Right ventricle myocardium inferior (tissue), 1 donor: ENCODE results near the gene LRFN3. TPM values are rescaled to one million over a fixed set of nuclear protein-coding genes. Genes with fewer than 3 reads are reported as not detected.
"Not testable (repeated sequence)": the region's sequence is repeated elsewhere in the genome, so short reads cannot be mapped to it uniquely, and the experiment has no call there.

ENCODE experiments used
- ATAC-seq: fragments of 200-7000 bp; cut with Tn5 transposase; one replicate; pipeline ENCODE4 v1.9.1; 2020; ENCODE audit warnings: mild to moderate bottlenecking, moderate library complexity
- DNase-seq: peaks from one replicate; pipeline ENCODE4 v3.0.0; 2021; ENCODE audit errors: missing footprints
- intact Hi-C: fragments of 100-400 bp; cut with DNase I; formaldehyde crosslinking; loops from one replicate; pipeline ENCODE4 v1.11.0; 2022
- total RNA-seq: library from RNA; stranded (reverse); fragmentation: NEBNext Ultra II Directional; extraction: Animal tissue kit (Norgen Biotek cat#: 25700); gene quantifications from one replicate; pipeline ENCODE4 v1.2.1, GENCODE V29; 2021
- donor health status: DM: no; HTN: yes; CAD: no; lungs with severe emphysema.

The LRFN3 gene
- total RNA-seq, 1 donor from 2014 or later = 8.4 TPM

DNA sequence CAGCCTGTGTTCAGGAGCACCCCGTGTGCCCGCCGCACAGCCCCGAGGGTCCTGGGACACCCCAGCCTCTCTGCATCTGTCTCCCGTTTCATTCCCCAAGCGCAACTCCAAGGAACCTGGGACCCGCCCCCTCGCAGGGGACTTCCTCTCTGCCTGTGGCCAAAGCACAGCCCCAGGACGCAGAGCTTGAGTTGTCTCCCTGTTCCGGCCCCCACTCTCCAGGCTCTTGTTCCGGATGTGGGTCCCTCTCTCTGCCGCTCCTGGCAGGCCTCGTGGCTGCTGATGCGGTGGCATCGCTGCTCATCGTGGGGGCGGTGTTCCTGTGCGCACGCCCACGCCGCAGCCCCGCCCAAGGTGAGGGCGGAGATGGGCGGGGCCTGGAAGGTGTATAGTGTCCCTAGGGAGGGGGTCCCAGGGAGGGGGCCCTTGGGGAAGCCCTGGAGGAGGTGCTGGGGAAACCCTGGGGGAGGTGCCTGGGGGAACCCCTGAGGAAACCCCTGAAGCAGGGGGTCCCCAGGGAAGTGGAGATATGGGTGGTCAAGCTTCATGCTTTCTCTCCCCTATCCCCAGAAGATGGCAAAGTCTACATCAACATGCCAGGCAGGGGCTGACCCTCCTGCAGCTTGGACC is 32.5 kb upstream of the LRFN3 start:
- intact Hi-C loops = no loop called here
- peak; percentile 25 for ATAC-seq
- DNase-seq = peak; percentile 95

DNA sequence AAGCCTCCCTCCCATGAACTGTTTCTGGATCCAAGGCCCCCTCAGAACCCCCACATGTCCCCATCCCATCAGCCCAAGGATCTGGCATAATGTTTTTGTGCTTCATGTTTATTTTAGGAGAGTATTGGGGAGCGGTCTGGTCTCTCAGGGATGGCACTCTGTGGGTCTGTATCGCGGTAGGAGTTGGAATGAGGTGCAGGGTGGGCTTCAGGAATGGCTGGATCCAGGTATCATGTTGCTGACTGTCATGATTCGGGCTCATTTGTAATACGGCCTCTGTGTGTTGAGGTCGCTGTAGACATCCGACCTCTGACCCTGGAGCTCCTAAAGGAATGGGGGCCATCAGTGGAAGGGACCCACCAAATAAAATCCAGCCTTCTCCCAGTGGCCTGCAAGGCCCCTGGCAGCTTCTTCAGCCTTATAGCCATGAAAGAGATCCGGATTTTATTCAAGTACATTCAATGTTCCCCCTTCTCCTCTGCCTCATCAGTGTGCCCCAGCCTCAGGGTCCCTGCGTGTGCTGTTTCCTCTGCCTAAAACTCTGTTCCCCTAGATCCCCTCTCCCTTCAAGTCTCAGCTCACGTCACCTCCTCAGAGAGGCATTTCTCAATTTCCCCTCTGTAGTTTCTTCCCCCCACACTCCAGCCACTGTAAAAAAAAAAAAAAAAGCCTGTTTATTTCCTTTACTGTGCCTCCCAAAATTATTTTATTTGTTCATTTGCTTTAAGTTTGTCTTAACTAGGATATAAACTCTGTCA is 31.7 kb upstream of the LRFN3 start:
- no peak for DNase-seq
- ATAC-seq = no peak
- intact Hi-C loops = no loop called here

DNA sequence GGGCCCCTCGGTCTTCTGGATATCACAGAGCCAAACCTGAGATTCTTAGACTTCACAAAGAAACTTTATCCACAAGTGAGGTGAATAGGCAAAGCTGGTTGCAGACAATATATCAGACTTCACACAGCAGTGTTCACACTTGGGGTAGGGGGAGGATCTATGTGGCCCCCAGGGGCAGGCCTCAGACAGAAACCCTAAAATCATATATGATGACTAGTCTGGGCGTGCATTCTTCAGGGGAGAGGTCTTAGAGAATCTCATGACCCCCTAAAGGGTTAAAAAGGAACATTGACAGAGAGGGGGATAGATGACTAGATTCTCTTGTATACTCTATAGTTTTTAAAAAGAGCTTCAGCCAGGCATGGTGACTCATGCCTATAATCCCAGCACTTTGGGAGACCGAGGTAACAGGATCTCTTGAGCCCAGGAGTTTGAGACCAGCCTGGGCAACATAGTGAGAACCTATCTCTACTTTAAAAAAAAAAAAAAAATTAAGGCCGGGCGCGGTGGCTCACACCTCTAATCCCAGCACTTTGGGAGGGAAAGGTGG is 30.9 kb upstream of the LRFN3 start:
- intact Hi-C loops = no loop called here
- no peak for DNase-seq
- ATAC-seq = no peak

DNA sequence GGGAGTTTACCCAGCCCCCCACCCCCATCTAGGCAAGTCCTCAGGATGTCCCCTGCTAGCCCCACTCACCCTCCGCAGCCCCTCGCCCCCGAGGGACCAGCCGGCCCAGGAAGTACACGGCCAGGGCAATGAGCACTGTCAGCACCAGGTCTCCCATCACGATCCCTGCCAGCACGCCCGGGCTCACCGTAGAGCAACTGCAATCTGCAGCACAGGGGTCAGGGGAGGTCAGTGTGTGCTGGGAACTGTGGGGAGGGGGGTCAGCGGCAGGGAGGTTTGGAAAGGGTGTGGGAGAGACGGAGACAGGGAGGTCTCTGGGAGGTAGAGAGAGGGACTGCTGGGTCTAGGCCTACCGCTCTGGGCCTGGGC is 28.8 kb upstream of the LRFN3 start:
- DNase-seq = no peak
- no peak for ATAC-seq
- intact Hi-C loops = no loop called here

DNA sequence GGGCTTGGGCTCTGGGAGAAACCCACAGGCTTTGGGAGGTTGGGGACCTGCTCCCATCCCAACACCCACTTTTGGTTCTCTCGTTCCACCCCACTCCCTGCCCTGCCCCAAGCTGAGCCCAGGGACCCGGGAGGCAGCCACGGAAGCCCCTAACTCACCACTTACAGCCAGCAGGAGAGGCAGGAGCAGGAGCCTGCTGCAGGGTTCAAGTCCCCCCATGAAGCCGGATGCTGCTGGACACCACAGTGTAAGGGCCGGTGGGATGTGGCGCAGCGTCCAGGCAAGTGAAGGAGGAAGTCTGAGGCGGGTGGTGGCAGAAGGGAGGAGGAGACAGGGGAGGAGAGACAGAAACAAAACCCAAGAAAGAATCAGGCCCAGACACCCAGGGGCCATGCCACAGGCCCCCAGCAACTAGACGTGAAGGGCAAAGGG is 28.1 kb upstream of the LRFN3 start, which contains the start of gene TYROBP:
TSS of gene TYROBP (minus strand) at position 286 of the 432 bp plus-strand sequence. CDS start at position 219, 67 bp downstream.
- intact Hi-C loops = no loop called here
- ATAC-seq (peak; percentile 42), DNase-seq (peak; percentile 90)

DNA sequence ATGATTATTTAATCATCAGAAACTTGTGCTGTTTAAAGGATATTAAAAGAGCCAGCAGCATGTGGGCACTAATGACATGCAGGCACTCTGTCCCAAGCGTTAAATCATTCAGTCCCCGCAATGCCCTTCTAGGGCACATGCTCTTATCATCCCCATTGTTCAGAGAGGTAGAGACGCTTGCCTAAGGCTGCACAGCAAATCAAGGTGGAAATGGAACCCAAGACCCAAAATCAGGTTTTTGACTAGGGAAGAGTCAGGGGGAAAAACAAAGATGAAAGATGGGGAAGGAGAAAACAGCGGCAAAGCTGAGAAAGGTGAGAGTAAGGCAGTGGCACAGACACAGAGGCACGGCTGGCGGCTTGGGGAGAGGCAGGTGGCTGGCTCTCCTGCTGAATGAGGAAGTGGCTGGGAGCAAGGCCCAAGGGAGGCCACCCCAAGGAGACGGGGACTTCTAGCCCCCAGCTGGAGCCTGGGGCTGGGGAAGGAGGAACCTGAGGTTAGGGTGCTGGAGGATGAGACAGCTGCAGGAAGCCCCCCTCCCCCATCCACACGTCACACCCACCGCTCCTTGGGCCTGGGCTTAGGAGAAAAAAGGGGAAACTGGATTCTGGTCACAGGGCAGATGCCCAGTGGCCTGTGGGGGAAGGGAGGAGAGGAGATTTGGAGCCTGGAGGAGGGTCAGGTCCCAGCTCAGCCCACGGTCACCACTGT is 27.0 kb upstream of the LRFN3 start:
- ATAC-seq = peak; percentile 91
- DNase-seq = peak; percentile 95
- intact Hi-C loops = no loop called here

DNA sequence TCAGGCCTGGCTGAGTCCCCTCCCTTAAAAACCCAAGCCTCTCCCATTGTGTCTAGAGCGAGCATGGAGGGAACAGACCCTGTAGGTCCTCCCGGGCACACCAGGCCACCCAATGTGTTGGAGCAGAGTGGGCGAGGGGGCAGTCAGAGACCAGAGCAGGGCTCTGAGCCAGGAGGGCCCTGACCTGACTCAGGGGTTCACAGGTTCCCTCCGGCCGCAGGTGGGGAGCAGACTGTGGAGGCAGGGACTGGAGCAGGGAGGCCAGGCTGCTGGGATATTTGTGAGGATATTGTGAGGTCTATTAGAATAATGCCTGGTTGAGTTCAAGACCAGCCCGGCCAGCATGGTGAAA is 26.5 kb upstream of the LRFN3 start:
- DNase-seq (no peak), ATAC-seq (no peak)
- intact Hi-C loops = no loop called here

DNA sequence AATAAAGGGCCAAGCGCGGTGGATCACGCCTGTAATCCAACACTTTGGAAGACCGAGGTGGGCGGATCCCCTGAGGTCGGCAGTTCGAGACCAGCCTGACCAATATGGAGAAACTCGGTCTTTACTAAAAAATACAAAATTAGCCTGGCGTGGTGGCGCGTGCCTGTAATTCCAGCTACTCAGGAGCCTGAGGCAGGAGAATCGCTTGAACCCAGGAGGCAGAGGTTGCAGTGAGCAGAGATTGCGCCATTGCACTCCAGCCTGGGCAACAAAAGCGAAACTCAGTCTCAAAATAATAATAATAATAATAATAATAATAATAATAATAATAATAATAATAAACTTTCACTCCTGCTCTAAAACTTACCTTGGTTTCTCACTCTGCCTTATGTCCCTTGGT is 25.8 kb upstream of the LRFN3 start:
- ATAC-seq, intact Hi-C loops, DNase-seq: not testable (repeated sequence)

DNA sequence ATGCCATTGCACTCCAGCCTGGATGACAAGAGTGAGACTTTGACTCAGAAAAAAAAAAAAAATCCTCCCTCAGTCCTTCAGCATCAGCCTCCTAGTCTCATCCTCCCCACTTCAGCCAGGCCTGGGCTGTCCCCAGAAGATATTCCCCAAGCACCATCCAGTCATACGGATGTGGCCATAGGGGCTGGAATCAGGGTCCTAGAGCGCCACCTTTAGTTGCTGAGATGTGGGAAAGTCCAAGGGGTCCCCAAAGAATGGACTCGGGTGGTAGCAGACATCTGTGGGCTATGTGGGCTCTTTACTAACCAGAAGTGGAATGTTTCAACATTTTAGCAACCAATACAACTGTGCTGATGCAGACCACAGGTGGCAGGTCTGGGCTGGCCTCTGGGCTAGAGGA is 25.0 kb upstream of the LRFN3 start:
- intact Hi-C loops = no loop called here
- DNase-seq (no peak), ATAC-seq (no peak)

DNA sequence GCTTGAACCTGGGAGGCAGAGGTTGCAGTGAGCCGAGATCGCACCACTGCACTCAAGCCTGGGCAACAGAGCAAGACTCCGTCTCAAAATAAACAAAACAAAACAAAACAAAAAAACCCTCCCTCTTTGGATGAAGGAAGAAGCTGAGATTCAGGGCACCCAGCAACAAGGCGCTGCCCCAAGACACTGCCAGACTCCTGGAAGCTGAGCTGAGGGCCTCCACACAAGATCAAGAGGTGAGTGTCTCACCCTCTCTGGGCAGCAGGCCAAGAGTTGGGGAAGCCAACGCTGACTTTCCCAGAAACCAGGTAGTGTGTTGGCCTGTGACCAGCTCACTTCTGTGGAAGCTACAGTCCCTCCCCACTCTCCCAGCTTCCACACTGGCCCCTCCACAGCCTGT is 24.4 kb upstream of the LRFN3 start:
- ATAC-seq (no peak), DNase-seq (no peak)
- intact Hi-C loops = no loop called here

DNA sequence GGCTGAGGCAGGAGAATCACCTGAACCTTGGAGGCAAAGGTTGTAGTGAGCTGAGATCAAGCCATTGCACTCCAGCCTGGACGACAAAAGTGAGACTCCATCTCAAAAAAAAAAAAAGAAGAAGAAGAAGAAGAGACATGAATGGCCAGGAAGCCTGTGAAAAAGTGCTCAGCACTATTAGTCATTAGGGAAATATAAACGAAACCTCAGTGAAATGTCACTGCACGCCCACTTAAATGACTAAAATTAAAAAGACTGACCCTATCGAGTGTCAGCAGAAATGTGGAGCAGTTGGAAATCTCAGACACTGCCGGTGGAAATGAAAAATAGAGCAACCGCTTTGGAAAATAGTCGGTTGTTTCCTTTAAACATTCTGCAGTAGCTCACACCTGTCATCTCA is 22.6 kb upstream of the LRFN3 start:
- intact Hi-C loops = no loop called here
- ATAC-seq (no peak), DNase-seq (no peak)

DNA sequence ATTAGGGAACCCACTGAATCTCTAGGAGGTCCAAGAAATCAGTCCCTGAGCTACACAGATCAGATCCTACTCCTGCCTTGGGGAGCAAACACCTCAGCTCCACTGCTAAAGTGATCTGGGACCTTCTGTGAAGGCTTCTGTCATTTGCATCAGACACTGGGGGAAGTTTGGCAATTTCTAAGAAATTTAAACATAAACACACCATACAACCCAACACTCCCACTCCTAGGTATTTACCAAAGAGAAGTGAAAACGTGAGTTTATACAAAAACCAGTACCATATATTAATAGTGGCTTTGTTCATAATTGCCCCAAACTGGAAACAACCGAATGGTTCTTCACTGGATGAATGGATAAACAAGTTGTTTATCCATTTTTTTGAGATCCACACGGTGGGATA is 20.7 kb upstream of the LRFN3 start:
- DNase-seq = no peak
- ATAC-seq = no peak
- intact Hi-C loops = no loop called here

DNA sequence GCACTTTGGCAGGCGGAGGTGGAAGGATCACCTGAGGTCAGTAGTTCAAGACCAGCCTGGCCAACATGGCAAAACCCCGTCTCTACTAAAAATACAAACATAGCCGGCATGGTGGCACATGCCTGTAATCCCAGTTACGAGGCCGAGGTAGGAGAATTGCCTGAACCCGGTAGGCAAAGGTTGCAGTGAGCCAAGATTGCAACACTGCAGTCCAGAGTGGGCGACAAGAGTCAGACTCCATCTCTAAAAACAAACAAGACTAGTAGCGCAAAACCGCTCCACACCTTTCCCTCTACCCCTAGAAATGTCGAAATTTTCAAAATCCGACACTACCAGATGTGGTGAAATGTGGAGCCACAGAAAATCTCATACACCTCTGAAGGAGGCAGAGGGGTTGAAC is 16.9 kb upstream of the LRFN3 start:
- DNase-seq = no peak
- ATAC-seq = no peak
- intact Hi-C loops = no loop called here

DNA sequence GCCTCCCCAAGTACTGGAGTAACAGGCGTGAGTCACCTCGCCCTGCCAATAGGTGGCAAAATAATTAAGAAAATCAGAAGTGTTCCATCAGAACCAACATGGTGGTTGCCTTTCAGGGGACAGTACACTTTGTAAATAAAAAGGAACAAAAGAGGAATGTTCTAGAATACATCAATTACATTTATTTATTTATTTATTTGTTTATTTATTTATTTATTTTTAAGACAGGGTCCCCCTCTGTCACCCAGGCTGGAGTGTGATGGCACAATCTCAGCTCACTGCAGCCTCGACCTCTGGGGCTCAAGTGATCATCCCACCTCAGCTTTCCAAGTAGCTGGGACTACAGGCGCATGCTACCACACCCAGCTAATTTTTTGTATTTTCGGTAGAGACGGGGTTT is 15.2 kb upstream of the LRFN3 start:
- intact Hi-C loops = no loop called here
- ATAC-seq (no peak), DNase-seq (no peak)

DNA sequence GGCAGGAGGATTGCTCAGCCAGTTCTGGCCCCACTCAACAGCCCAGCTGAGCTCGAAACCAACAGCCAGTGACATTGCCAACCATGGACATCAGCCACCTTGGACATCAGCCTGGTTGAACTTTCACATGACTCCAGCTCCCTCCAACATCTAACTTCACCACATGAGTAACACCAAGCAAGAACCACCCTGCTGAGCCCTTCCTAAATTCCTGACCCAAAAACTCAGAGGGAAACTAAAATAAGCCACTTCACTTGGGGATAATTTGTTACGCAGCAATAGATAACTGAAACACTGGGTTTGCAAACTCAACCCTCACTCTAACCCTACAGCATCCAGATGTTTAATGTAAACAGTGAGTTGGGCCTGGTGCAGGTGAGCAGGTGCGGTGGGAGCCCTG is 10.7 kb upstream of the LRFN3 start:
- DNase-seq (no peak), ATAC-seq (no peak)
- intact Hi-C loops = no loop called here

DNA sequence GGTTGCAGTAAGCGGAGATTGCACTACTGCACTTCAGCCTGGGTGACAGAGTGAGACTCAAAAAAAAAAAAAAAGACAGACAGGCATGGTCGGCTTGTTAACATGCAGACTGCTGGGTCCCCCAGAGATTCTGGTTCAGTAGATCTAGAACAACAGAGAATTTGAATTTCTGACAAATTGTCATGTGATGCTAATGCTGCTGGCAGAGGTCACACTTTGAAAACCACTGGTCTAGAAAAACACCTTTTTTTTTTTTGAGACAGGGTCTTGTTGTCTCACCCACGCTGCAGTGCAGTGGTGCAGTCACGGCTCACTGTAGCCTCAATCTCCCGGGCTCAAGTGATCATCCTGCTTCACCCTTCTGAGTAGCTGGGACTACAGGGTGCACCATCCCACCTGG is 7.7 kb upstream of the LRFN3 start:
- ATAC-seq (no peak), DNase-seq (no peak)
- intact Hi-C loops = no loop called here

DNA sequence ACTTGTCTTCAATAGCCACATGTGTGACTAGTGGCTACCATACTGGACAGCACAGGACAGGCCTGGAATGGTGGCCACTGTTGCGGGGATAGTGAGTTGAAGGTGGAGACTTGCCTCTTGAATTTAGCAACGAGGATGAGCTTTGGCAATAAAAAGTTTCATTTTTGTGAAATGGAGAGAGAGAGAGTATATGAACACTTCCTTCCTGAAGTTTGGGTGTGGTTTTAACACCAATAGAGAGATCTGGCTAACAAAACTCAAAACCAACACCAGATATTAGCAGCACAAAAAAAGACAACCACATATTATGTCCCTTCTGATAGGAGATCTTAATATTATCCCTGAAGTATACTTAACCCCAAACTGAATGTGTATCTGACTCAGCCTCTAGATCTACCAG is 6.3 kb upstream of the LRFN3 start:
- intact Hi-C loops = loop anchor here (2.0 to 10.0 kb wide), 4 partner anchors 33 to 235 kb away; partner anchors contain the start of genes ALKBH6, THAP8 and WDR62
- ATAC-seq (no peak), DNase-seq (no peak)

DNA sequence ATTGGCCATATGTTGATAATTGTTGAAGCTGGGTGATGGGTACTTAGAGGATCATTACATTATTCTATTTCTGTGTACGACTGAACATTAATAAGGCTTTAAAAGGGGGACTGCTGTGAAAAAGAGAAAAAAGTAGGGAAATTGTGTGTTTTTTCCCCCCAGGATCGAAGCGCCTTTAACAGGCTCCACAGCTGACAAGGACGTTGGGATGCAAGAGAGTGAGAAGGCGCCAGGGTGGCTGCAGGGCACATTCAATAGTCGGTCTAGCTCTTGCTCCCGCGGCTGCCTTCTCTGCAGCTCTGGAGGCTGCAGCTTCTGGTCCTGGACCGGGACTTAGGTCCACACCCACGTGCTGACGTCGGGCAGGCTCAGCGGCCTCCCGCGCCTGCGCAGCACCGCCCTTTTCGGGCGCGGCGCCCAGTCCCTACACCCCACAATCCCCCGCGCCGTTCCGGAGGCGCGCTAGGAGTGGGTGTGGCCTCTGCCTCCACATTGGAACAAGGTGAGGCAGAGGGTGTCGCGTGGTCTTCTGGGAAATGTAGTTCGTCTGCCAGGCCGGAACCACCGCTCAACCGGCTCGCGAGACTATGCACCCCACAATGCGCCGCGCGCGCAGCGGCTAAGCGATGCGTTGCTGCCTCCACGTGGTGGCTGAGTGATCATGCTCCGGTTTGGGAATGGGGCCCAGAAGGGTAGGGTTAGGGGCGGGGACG is 4.9 kb upstream of the LRFN3 start:
- intact Hi-C loops = loop anchor here (1.0 to 10.0 kb wide), 7 partner anchors 34 to 237 kb away; partner anchors contain the start of genes ALKBH6, PSENEN, THAP8 and U2AF1L4
- peak; percentile 100 for ATAC-seq
- peak; percentile 99 for DNase-seq

DNA sequence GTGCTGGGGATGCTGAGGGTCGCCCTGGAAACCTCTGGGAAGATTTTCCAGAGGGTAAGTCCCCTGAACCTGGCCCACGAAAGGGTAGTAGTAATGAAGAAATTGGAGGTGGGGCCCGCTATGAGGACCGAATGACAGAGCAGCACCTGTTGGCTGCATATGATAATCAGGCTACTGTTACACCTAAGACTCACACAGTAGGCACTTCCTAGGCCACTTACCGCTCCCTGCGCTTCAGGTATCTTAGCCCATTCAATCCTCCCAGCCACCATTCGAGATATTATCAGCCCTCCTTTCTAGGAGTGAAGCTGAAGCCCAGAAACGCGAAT is 4.3 kb upstream of the LRFN3 start:
- intact Hi-C loops = loop anchor here (1.0 to 10.0 kb wide), 7 partner anchors 35 to 237 kb away; partner anchors contain the start of genes ALKBH6, PSENEN, THAP8 and U2AF1L4
- ATAC-seq (no peak), DNase-seq (no peak)
